HG02610 (cell line): ENCODE data around the gene MPLKIP.
A peak's percentile ranks its signal among the peaks of the same experiment; 100 is the strongest.
"Not testable (repeated sequence)": the region's sequence is repeated elsewhere in the genome, so short reads cannot be mapped to it uniquely, and the experiment has no call there.

ENCODE experiments used
- ATAC-seq: cut with Tn5 transposase; IDR thresholded peaks from one replicate; pipeline ENCODE4 v1.9.1; 2021; ENCODE audit warnings: mild to moderate bottlenecking, moderate library complexity; ENCODE audit not compliant: unreplicated experiment

The MPLKIP gene

GRCh38 chr7:40133561-40134427 lies 628 bp downstream of the MPLKIP start:
- peak; percentile 5 for ATAC-seq

- no peak for ATAC-seq
These were observed 11.5 kb downstream of the MPLKIP start for GRCh38 chr7:40122940-40123254.

- ATAC-seq = not testable (repeated sequence)
These were observed 12.1 kb downstream of the MPLKIP start for GRCh38 chr7:40122100-40122939.

GRCh38 chr7:40120020-40120419 lies 14.4 kb downstream of the MPLKIP start:
- ATAC-seq = no peak

GRCh38 chr7:40118201-40118600 lies 16.2 kb downstream of the MPLKIP start:
- ATAC-seq = not testable (repeated sequence)

- ATAC-seq = not testable (repeated sequence)
These were observed 17.2 kb downstream of the MPLKIP start for GRCh38 chr7:40117199-40117598.

- no peak for ATAC-seq
These were observed 18.5 kb downstream of the MPLKIP start for GRCh38 chr7:40115936-40116335.

GRCh38 chr7:40105879-40106473 lies 28.4 kb downstream of the MPLKIP start:
- no peak for ATAC-seq

- no peak for ATAC-seq
These were observed 31.5 kb downstream of the MPLKIP start for GRCh38 chr7:40102897-40103296.

GRCh38 chr7:40101201-40101600 lies 33.2 kb downstream of the MPLKIP start:
- ATAC-seq = no peak

GRCh38 chr7:40099837-40100236 lies 34.6 kb downstream of the MPLKIP start:
- no peak for ATAC-seq

GRCh38 chr7:40098810-40099209 lies 35.6 kb downstream of the MPLKIP start:
- no peak for ATAC-seq

- no peak for ATAC-seq
These were observed 36.7 kb downstream of the MPLKIP start for GRCh38 chr7:40097728-40098127.

GRCh38 chr7:40095695-40096327 lies 38.6 kb downstream of the MPLKIP start:
- ATAC-seq = no peak

GRCh38 chr7:40095230-40095629 lies 39.2 kb downstream of the MPLKIP start:
- ATAC-seq = no peak

GRCh38 chr7:40093631-40094350 lies 40.6 kb downstream of the MPLKIP start:
- no peak for ATAC-seq

- ATAC-seq = no peak
These were observed 42.2 kb downstream of the MPLKIP start for GRCh38 chr7:40092182-40092581.

GRCh38 chr7:40077849-40078248 lies 56.6 kb downstream of the MPLKIP start:
- ATAC-seq = no peak
